Heart left ventricle (tissue), 13 donors: ENCODE results near the gene PMEPA1.

Experiments used
- CTCF ChIP-seq, 12 donors: fragments of 200-600 bp; sonication (generic) in 4 of 12; IDR thresholded peaks; one replicate each; pipeline versions ENCODE4 v1.5.0 to v1.8.0; 2018 to 2022; ENCODE audit warnings: antibody characterized with exemption in 12 of 12, mild to moderate bottlenecking in 5 of 12
- POLR2A ChIP-seq, 2 donors: fragments of 450-650 bp; IDR thresholded peaks; one replicate each; pipeline ENCODE4 v1.6.1; 2017; ENCODE audit warnings: antibody characterized with exemption in 2 of 2, mild to moderate bottlenecking in 2 of 2, moderate library complexity in 2 of 2
- donor health status: ischemic (EF 13 %, LVEDD 7.1; RV severe dilation, severe dysfunction).
- donor health status: DM: no; HTN: yes; CAD: no.
- donor health status: DM: no; HTN: no; CAD: no.
- donor health status: ischemic (EF 25% LVEDD 6.9; RV normal size, moderate dysfunction).
- donor health status: ischemic (EF 25% LVEDD 5.7; RV mildly dilated, moderate dysfunction).
- donor health status: ischemic (EF 35%, LVEDD 5.7; RV mildly dilated, moderate dysfunction).
- donor health status: nonischemic (EF 11% LVEDD 7.7; RV severe dilation, severe dysfunction).
- donor health status: DM: yes; HTN: yes; CAD: no.
- donor health status: PGD.
- donor health status: ischemic (EF 29% LVEDD 5.4; RV normal size, mild dysfunction).
- donor health status: nonischemic (EF 23%, LVEDD 6.1; RV moderate dilation, normal function).

- no peak for TF ChIP-seq CTCF (IDR thresholded peaks at IDR 0.05)
- TF ChIP-seq POLR2A (IDR thresholded peaks at IDR 0.05): no peak
Observed at GRCh38 chr20:57661746-57662455, 47.9 kb downstream of the PMEPA1 start.
